Cardiac fibroblast (primary cell): ENCODE data around the gene TNFRSF17.

Experiments
- DNase-seq, 2 donors: peaks; one replicate each; pipeline versions ENCODE4 v3.0.0 to v3.0.0-alpha.2; 2010; ENCODE audit warnings: low read depth in 2 of 2
- H3K4me3 ChIP-seq, 2 donors: replicated peaks in 1 of 2; 1 replicate in 1 of 2; 2 replicates in 1 of 2; pipeline ENCODE4 v1.5.1; 2011; ENCODE audit warnings: low read depth in 2 of 2, low read length in 2 of 2, mild to moderate bottlenecking in 2 of 2, moderate library complexity in 1 of 2
- CTCF ChIP-seq: IDR thresholded peaks from one replicate; pipeline ENCODE4 v1.5.1; 2011; ENCODE audit warnings: low read depth, mild to moderate bottlenecking, low read length, inconsistent platforms

TNFRSF17 gene

GRCh38 chr16:11994143-11995119 lies 29.4 kb downstream of the TNFRSF17 start:
- peak in 1 of 2 donors; percentile 27 for DNase-seq
- TF ChIP-seq CTCF: no peak

GRCh38 chr16:11996433-11997330 lies 31.7 kb downstream of the TNFRSF17 start:
- no peak for DNase-seq
- no peak for TF ChIP-seq CTCF
- H3K4me3 ChIP-seq: no peak overlapping the region

More at GRCh38 chr16:11994143-11995119, 29.4 kb downstream of the TNFRSF17 start:
- H3K4me3 ChIP-seq: no peak overlapping the region

- no peak for TF ChIP-seq CTCF
- no peak for DNase-seq
- no peak overlapping the region for H3K4me3 ChIP-seq
Observed at GRCh38 chr16:12000032-12000431, 35.0 kb downstream of the TNFRSF17 start.

DNA sequence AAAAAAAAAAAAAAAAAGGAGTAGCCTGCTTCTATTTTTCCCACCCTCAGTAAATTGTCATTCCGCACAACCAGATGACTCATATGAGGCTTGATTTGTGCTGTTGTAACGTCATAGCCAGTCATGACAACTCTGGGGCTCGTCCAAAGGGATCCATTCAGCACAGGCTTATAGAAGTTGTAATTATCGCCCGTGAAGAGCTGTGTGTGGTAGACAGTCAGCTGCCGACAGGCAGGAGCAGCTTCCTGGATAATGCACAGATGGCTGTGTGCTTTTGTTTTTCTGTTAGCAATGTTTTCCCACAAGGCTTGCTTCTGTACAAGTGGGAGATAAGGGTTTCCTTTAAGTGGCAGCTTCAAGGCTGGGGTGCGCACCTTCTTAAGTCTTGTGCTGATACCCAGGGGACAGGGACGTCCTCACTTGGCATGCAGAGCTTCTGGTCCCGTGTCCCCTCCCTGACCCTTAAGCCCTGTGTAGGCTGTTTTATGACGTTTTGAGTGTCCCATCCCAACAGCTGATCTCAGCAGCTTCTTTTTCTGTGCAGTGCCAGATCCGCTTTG lies 37.5 kb downstream of the TNFRSF17 start:
- TF ChIP-seq CTCF: no peak
- peak; percentile 83 to 93 for DNase-seq
- peak overlapping the region in 1 of 2 donors; percentile 5 for H3K4me3 ChIP-seq

DNA sequence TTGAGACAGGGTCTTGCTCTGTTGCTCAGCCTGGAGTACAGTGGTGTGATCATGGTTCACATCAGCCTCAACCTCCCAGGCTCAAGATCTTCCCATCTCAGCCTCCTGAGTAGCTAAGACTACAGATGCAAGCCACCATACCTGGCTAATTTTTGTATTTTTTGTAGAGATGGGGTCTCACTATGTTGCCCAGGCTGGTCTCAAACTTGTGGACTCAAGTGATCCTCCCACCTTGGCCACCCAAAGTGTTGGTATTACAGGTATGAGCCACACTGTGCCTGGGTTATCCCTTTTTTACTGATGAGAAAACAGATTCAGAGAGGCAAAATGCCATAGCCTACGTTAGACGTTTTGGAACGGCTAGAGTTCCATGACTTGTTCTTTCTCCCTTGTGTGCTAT lies 41.6 kb downstream of the TNFRSF17 start:
- H3K4me3 ChIP-seq: no peak overlapping the region
- DNase-seq: no peak

More for the DNA sequence above, 41.6 kb downstream of the TNFRSF17 start:
- no peak for TF ChIP-seq CTCF
